ENCODE data around the gene ZIC5.

The ZIC5 gene

GRCh38 chr13:99976575-99976974 lies 5.0 kb upstream of the ZIC5 start:
- no peak for DNase-seq (ENCODE audit: low read depth in 2 of 3, low spot score in 1 of 3)

GRCh38 chr13:99975626-99976025 lies 4.1 kb upstream of the ZIC5 start:
- DNase-seq (ENCODE audit: low read depth in 2 of 3, low spot score in 1 of 3): no peak

GRCh38 chr13:99974939-99975561 lies 3.5 kb upstream of the ZIC5 start:
- no peak for DNase-seq (ENCODE audit: low read depth in 2 of 3, low spot score in 1 of 3)

GRCh38 chr13:99974296-99974938 lies 2.9 kb upstream of the ZIC5 start:
- no peak for DNase-seq (ENCODE audit: low read depth in 2 of 3, low spot score in 1 of 3)

- no peak for DNase-seq (ENCODE audit: low read depth in 2 of 3, low spot score in 1 of 3)
These were observed 2.2 kb upstream of the ZIC5 start for GRCh38 chr13:99973808-99974185.

- no peak for DNase-seq (ENCODE audit: low read depth in 2 of 3, low spot score in 1 of 3)
These were observed 1.7 kb upstream of the ZIC5 start for GRCh38 chr13:99973163-99973807.

GRCh38 chr13:99972190-99972731 lies 694 bp upstream of the ZIC5 start:
- DNase-seq (ENCODE audit: low read depth in 2 of 3, low spot score in 1 of 3): no peak

GRCh38 chr13:99970651-99971575 lies 654 bp downstream of the ZIC5 start:
- no peak for DNase-seq (ENCODE audit: low read depth in 2 of 3, low spot score in 1 of 3)

- no peak for DNase-seq (ENCODE audit: low read depth in 2 of 3, low spot score in 1 of 3)
These were observed 1.5 kb downstream of the ZIC5 start for GRCh38 chr13:99969919-99970650.

GRCh38 chr13:99969453-99969918 lies 2.1 kb downstream of the ZIC5 start:
- DNase-seq (ENCODE audit: low read depth in 2 of 3, low spot score in 1 of 3): no peak

GRCh38 chr13:99968521-99969452 lies 2.8 kb downstream of the ZIC5 start:
- DNase-seq (ENCODE audit: low read depth in 2 of 3, low spot score in 1 of 3): no peak

GRCh38 chr13:99967869-99968520 lies 3.6 kb downstream of the ZIC5 start:
- DNase-seq (ENCODE audit: low read depth in 2 of 3, low spot score in 1 of 3): no peak

GRCh38 chr13:99967498-99967868 lies 4.1 kb downstream of the ZIC5 start:
- DNase-seq (ENCODE audit: low read depth in 2 of 3, low spot score in 1 of 3): no peak

- DNase-seq (ENCODE audit: low read depth in 2 of 3, low spot score in 1 of 3): no peak
These were observed 5.3 kb downstream of the ZIC5 start for GRCh38 chr13:99966064-99966805.

GRCh38 chr13:99965329-99966000 lies 6.1 kb downstream of the ZIC5 start:
- DNase-seq (ENCODE audit: low read depth in 2 of 3, low spot score in 1 of 3): no peak

GRCh38 chr13:99963816-99964339 lies 7.7 kb downstream of the ZIC5 start:
- no peak for DNase-seq (ENCODE audit: low read depth in 2 of 3, low spot score in 1 of 3)

GRCh38 chr13:99962242-99962641 lies 9.3 kb downstream of the ZIC5 start:
- DNase-seq (ENCODE audit: low read depth in 2 of 3, low spot score in 1 of 3): no peak
